GM13977 (cell line): Measurements from ENCODE around the gene DNAH17.

Source experiments
- DNase-seq: peaks from one replicate; pipeline ENCODE4 v3.0.0; 2012; ENCODE audit warnings: low spot score
- CTCF ChIP-seq: IDR thresholded peaks from 2 replicates; pipeline ENCODE4 v1.5.1; 2012; ENCODE audit warnings: mild to moderate bottlenecking, control low read depth; ENCODE audit not compliant: insufficient read depth; ENCODE audit errors: extremely low read depth, missing control alignments
- in situ Hi-C: fragments of 300-500 bp; cut with MboI; formaldehyde crosslinking; loops from one replicate; pipeline ENCODE4 v1.12.0; 2022; ENCODE audit warnings: low sequenced_read_pairs, low pct_unique_long_range_greater_than_20kb, mixed read lengths, inconsistent platforms; ENCODE audit not compliant: unreplicated experiment

DNAH17 gene

GRCh38 chr17:78576389-78577112 is 645 bp downstream of the DNAH17 start:
- in situ Hi-C loops: no loop called here
- DNase-seq: no peak
- TF ChIP-seq CTCF: no peak

- no peak for TF ChIP-seq CTCF
- DNase-seq: no peak
- in situ Hi-C loops: no loop called here
These were observed 1.3 kb downstream of the DNAH17 start for GRCh38 chr17:78575899-78576298.

- no peak for DNase-seq
- no peak for TF ChIP-seq CTCF
- in situ Hi-C loops: no loop called here
These were observed 1.9 kb downstream of the DNAH17 start for GRCh38 chr17:78575340-78575739.

GRCh38 chr17:78573955-78574354 is 3.2 kb downstream of the DNAH17 start:
- DNase-seq: no peak
- peak; percentile 16 for TF ChIP-seq CTCF
- in situ Hi-C loops: no loop called here

GRCh38 chr17:78572239-78573205 is 4.7 kb downstream of the DNAH17 start:
- DNase-seq: no peak
- TF ChIP-seq CTCF: no peak
- in situ Hi-C loops: no loop called here

GRCh38 chr17:78571329-78571728 is 5.9 kb downstream of the DNAH17 start:
- DNase-seq: no peak
- TF ChIP-seq CTCF: no peak
- in situ Hi-C loops: no loop called here
